Lower leg skin (tissue), 4 donors: ENCODE measurements around the gene EHMT1. TPM values are rescaled to one million over a fixed set of nuclear protein-coding genes. Genes with fewer than 3 reads are reported as not detected.

Source experiments
- DNase-seq, 2 donors: peaks; one replicate each; pipeline ENCODE4 v3.0.0-alpha.2; 2019; ENCODE audit warnings: low spot score in 2 of 2
- H3K4me3 ChIP-seq: fragments of 200-600 bp; sonication (generic); 2 replicates; pipeline ENCODE4 v1.5.1; 2017; ENCODE audit warnings: mild to moderate bottlenecking, low read depth; ENCODE audit not compliant: poor library complexity, severe bottlenecking
- CTCF ChIP-seq, 3 donors: fragments of 450-650 bp; IDR thresholded peaks; one replicate each; pipeline ENCODE4 v1.5.1; 2016; ENCODE audit warnings: antibody characterized with exemption in 3 of 3, mild to moderate bottlenecking in 3 of 3, moderate library complexity in 2 of 3
- POLR2A ChIP-seq, 2 donors: fragments of 450-650 bp; IDR thresholded peaks; one replicate each; pipeline ENCODE4 v1.6.1; 2016 to 2017; ENCODE audit warnings: antibody characterized with exemption in 2 of 2, mild to moderate bottlenecking in 1 of 2, moderate library complexity in 1 of 2
- WGBS, 2 donors: methylation state at CpG; one replicate each; pipeline ENCODE4 v1.1.5; 2018; 5-methylcytosine and 5-hydroxymethylcytosine counted together
- intact Hi-C: fragments of 100-400 bp; cut with DNase I; formaldehyde crosslinking; loops from one replicate; pipeline ENCODE4 v1.15.0; 2023; ENCODE audit warnings: low total_unique reads
- total RNA-seq, 4 donors: library from RNA; depleted of rRNA; stranded (reverse); fragments of >200 nt; gene quantifications; one replicate each; pipeline ENCODE4 v1.1.0, GENCODE V29; 2016

EHMT1 gene
- total RNA-seq, 4 donors from 2014 or later: 64.2 to 128 (median 73.2) TPM

GRCh38 chr9:137813651-137814415, 195.0 kb downstream of the EHMT1 start:
- no peak for TF ChIP-seq CTCF (IDR thresholded peaks at IDR 0.05)
- TF ChIP-seq POLR2A (IDR thresholded peaks at IDR 0.05): no peak
- no peak overlapping the region for H3K4me3 ChIP-seq
- WGBS, 2 donors: 59 to 67% methylated on average over 24 to 26 of the region's 26 CpGs
- peak in 1 of 2 donors; percentile 34 for DNase-seq
- intact Hi-C loops: no loop called here

GRCh38 chr9:137814436-137814835, 195.6 kb downstream of the EHMT1 start:
- TF ChIP-seq POLR2A (IDR thresholded peaks at IDR 0.05): no peak
- WGBS, 2 donors: 74 to 83% methylated on average over 22 to 23 of the region's 23 CpGs

GRCh38 chr9:137814841-137815240, 196.0 kb downstream of the EHMT1 start:
- WGBS, 2 donors: 88 to 95% methylated on average over 11 of the region's 11 CpGs
- DNase-seq: no peak
- H3K4me3 ChIP-seq: no peak overlapping the region
- TF ChIP-seq POLR2A (IDR thresholded peaks at IDR 0.05): no peak
- TF ChIP-seq CTCF (IDR thresholded peaks at IDR 0.05): no peak
- intact Hi-C loops: no loop called here

More at GRCh38 chr9:137814436-137814835, 195.6 kb downstream of the EHMT1 start:
- no peak overlapping the region for H3K4me3 ChIP-seq
- DNase-seq: no peak
- intact Hi-C loops: no loop called here

- 95 to 96% methylated on average over 30 of the region's 30 CpGs for WGBS, 2 donors
- DNase-seq: no peak
- no peak overlapping the region for H3K4me3 ChIP-seq
- intact Hi-C loops: no loop called here
- TF ChIP-seq CTCF (IDR thresholded peaks at IDR 0.05) (no peak), POLR2A (IDR thresholded peaks at IDR 0.05) (no peak)
Observed at GRCh38 chr9:137815256-137816255, 196.8 kb downstream of the EHMT1 start.

GRCh38 chr9:137816531-137817235, 197.9 kb downstream of the EHMT1 start:
- no peak for DNase-seq
- WGBS, 2 donors: 93 to 94% methylated on average over 22 of the region's 22 CpGs
- TF ChIP-seq CTCF (IDR thresholded peaks at IDR 0.05) (no peak), POLR2A (IDR thresholded peaks at IDR 0.05) (no peak)
- intact Hi-C loops: no loop called here
- H3K4me3 ChIP-seq: no peak overlapping the region
